NB4 (cell line): ENCODE measurements around the gene CSNK1A1L.

Experiments used
- POLR2A ChIP-seq: IDR thresholded peaks from 2 replicates; pipeline ENCODE4 v1.6.1; 2011; ENCODE audit warnings: mild to moderate bottlenecking; ENCODE audit not compliant: insufficient read length; ENCODE audit errors: extremely low read depth
- TF ChIP-seq, protein P1 (sequence below): IDR thresholded peaks from one replicate; pipeline ENCODE4 v1.5.1; 2012; ENCODE audit warnings: low read depth, low read length
- TF ChIP-seq, protein P2 (sequence below): IDR thresholded peaks from 2 replicates; pipeline ENCODE4 v1.6.1; 2011; ENCODE audit warnings: low read depth, low read length

DNA sequence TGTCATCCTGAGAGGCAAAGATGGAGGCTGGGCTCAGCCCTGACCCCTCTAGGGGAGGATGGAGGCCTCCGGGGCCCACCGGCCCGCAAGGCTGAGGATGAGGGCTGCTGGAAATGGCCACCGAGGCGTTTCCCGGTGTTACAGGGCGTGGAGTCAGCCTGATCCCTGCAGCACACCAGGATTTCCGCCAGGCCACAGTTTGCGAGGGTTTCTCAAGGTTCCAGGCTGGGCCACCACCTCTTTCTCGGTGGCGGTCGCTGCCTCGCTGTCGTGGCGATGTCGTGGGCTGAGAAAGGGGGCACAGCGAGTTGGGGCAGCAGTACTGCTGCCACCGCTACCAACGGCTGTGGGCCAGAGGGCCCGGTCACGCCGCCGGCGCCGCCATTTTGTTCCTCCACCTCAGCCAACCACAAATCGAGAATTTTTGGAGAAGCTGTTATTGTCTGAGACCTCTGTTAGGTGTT lies at the start of gene CSNK1A1L:
- TF ChIP-seq, protein P1, sequence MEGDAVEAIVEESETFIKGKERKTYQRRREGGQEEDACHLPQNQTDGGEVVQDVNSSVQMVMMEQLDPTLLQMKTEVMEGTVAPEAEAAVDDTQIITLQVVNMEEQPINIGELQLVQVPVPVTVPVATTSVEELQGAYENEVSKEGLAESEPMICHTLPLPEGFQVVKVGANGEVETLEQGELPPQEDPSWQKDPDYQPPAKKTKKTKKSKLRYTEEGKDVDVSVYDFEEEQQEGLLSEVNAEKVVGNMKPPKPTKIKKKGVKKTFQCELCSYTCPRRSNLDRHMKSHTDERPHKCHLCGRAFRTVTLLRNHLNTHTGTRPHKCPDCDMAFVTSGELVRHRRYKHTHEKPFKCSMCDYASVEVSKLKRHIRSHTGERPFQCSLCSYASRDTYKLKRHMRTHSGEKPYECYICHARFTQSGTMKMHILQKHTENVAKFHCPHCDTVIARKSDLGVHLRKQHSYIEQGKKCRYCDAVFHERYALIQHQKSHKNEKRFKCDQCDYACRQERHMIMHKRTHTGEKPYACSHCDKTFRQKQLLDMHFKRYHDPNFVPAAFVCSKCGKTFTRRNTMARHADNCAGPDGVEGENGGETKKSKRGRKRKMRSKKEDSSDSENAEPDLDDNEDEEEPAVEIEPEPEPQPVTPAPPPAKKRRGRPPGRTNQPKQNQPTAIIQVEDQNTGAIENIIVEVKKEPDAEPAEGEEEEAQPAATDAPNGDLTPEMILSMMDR: no peak
- TF ChIP-seq POLR2A: no peak
- TF ChIP-seq, protein P2, sequence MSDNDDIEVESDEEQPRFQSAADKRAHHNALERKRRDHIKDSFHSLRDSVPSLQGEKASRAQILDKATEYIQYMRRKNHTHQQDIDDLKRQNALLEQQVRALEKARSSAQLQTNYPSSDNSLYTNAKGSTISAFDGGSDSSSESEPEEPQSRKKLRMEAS: no peak
